GM21723 (cell line): ENCODE data around the gene ABTB2.
A peak's percentile ranks its signal among the peaks of the same experiment; 100 is the strongest.

Experiments
- ATAC-seq: cut with Tn5 transposase; IDR thresholded peaks from one replicate; pipeline ENCODE4 v1.9.1; 2021; ENCODE audit warnings: mild to moderate bottlenecking, moderate library complexity; ENCODE audit not compliant: unreplicated experiment

The ABTB2 gene

GRCh38 chr11:34363363-34364084 is 5.7 kb upstream of the ABTB2 start:
- no peak for ATAC-seq

DNA sequence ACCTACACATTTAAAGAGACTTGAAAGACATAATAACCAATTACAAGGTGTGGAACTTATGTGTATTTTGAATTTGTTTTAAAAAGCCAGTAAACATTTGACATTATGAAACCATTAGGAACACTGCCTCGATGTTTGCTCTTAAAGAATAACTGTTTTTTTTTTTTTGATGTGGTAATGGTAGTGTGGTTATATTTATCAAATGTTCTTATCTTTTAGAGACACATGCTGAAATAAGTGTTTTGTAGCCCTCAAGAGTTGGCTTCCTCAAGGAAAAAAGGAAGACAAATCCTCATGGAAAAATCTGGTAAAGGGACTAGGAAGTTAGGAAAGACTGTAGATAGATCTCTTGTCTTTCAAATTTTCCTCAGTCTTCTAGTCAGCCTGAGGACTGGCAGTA is 2.2 kb upstream of the ABTB2 start:
- ATAC-seq, result no peak

- ATAC-seq, result no peak
Observed at GRCh38 chr11:34359548-34359891, 1.7 kb upstream of the ABTB2 start.

GRCh38 chr11:34358728-34359547 is 1.1 kb upstream of the ABTB2 start:
- peak; percentile 25 for ATAC-seq

GRCh38 chr11:34358258-34358727 is 483 bp upstream of the ABTB2 start:
- peak; percentile 9 for ATAC-seq

DNA sequence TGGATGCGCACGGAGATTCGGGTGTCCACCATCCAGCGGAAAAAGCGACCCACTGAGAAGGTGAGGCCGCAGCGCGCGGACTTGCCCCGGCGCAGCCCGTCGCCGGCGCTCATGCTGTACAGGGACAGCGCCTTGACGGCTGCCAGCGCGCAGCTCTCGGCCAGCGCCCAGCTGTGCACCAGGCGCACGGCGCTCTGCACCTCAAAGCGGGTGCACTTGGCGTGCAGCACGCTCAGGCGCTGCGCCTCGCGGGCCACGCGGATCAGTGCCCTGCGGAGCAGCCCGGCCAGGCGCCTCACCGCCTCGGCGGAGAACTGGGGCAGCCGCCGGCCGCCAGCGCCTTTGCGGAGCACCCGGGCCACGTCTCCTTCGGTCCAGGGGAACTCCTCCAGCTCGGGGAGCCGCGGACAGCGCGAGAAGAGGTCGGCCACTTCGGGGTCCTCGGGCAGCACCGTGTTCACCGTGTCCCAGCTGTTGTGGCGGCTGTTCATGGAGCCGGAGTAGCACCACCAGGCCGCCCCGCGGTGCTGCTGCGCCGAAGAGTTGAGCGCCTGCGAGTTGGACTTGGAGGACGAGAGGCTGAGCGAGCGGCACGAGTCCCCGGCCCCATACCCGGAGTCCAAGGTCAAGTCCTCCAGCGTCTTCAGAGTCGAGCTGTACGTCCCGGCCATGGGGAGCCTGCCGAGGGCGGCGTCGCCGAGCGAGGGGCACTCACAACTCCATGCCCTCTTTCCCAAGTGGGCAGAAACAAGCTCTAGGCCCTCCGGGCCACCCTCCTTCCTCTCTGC is 703 bp downstream of the ABTB2 start:
- no peak for ATAC-seq

DNA sequence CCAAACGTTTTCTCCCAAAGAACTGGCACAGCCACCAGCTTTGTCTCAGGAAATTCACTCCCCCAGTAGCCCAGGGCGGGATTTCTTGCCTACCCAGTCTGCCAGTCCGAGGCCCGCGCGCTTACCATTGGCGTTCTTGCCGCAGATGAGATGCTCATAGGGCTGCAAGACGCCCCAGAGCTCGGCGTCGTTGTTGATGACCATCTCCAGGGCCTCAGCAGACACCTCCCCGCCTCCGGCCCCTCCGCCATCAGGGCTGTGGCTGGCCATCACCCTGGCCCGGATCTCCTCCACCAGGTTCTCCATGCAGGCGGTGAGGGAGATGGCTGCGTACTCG is 1.3 kb downstream of the ABTB2 start:
- no peak for ATAC-seq

DNA sequence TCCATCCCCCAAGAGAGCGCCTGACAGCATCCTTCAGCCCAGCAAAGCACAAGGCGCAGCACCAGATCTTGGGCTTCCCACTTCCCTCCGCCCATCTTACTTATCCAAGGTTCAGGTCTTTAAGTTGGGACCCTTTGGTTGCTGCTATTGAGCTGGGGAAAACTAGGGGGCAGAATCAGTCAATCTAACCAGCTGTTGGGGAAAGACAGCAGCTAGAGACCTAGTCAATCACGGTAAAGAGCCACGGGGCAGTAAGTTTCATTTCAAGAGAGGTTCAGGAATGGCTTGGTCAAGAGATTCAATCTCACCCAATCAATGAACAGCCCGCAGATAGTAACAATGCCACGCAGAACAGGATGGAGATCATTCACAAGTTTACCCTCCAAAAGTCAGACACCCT is 1.7 kb downstream of the ABTB2 start:
- ATAC-seq, result no peak

DNA sequence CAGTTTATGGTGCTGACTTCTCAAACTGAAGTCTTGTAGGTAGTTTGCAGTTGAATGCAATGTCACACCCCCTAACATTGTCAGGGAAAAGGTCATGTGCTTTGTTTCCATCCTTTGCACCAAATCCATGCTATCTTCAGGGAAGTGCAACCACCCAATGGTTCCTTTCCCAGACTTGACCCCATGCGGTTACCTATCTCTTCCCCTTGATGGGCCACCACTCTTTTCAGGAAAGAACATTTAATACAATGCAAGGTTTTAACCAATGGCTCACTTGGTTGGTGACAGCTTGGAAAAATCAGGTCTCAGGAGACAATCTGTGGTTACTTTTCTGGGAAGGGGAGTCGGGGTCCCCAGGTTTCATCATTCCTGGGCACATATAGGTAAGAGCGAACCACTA is 2.1 kb downstream of the ABTB2 start:
- ATAC-seq, result no peak

DNA sequence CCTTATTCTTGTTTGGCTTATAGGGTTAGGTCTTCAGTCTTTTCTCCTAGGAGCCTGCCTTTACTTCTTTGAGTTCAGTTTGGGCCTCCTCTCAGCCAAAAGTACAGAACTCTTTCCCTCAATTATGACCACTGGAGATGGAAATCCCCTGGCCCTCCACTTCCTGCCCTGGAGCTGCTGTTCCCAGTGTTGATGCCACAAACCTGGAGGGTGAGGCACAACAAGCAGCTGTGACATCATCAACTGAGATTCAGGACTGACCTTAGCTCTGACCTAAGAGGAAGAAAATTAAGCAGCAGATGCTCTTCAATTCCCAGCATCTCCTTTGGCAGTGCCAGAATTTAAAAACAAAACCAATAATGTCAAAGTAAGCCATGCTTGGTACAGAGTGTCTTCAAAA is 3.0 kb downstream of the ABTB2 start:
- no peak for ATAC-seq

DNA sequence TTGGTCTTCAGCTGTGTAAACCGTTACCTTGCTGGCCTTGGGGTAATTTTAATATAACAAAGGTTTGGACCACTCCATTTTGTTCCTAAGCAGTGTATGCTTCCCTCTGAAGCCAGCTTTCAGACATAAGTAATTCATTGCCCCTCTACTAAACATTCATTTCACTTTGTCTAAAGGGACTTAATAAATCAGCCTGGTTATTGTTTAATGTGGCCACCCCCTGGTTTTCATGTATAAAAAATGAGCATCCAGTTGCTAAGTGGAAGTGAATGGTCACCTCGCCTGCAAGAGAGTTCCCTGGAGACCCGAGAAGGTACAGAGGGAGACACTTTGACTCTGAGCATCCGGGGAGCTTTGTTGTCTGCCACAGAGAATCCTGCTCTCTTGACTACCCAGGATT is 3.9 kb downstream of the ABTB2 start:
- no peak for ATAC-seq

DNA sequence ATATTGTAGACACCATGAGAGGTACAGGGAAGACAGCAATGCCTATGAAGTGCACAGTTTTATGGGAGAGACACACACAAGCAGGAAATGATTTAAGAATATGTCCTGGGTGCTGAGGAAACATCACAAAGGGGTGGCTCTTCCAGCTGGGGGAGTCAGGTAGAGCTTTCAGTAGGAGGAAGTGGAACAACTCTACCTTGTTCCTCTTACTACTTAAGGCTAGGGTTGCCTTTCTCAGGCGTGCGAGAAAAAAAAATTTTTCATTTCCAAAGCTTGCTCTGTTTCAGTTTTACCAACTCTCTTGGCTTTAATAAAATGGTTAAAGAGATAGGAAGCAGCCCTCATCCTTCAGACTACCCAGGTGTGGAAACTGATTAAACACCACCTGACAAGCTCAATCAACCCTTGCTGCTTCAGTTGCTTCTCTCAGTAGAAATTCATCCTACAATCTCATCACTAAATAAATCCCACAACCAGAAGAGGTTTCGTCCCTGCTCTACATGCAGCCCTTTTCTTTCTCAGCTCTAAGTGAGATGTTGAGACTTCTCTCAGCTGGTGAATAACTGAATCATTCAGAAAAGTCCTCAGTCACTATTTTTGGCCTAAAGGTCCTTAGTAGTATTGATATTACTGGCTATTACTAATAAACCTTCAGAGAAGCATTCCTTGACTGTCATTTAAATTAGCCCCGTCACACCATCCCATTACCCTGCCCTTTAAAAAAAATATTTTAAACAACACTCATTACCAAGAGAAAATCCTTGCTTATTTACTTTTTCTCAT is 5.9 kb downstream of the ABTB2 start:
- ATAC-seq, result peak; percentile 62

DNA sequence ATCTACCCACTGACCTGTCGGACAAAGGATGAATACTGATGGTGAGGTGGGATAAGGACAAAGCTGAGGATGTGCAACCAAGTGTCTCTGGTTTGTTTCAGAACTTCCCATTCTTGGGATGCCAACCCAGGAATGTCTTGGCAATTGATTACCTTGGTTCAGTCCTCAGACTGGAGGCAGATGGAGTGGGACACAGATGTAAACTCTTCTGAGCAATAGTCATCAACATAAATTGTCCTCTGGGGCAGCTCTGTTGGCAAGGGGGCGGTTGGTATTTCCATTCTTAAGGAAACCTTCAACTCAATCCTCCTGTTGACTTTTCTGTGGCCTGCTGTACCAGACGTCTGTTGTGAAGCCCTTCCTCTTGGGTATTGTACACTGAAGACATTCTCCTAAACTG is 6.8 kb downstream of the ABTB2 start:
- ATAC-seq, result no peak

GRCh38 chr11:34349882-34350281 is 7.9 kb downstream of the ABTB2 start:
- ATAC-seq, result no peak

GRCh38 chr11:34348919-34349318 is 8.9 kb downstream of the ABTB2 start:
- ATAC-seq, result no peak

GRCh38 chr11:34348096-34348495 is 9.7 kb downstream of the ABTB2 start:
- ATAC-seq, result no peak

DNA sequence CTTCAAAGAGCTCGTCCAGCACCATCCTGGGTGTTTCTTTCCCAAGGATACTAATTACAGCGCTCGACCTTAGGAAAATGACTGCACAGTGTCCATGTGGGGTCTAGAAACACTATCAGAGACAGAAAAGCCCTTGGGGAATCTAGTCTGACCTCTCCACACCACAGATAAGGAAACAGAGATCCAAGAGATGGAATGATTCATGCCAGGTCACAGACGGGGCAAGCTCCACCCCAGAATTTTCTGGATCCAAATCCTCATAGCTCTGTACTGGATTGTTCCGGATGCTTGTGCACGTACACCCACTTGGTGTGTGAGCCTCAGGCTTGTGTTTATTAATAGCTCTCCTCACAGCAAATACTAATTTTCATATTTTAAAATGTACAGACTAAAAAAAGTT is 11.3 kb downstream of the ABTB2 start:
- ATAC-seq, result no peak

- no peak for ATAC-seq
Observed at GRCh38 chr11:34345991-34346480, 11.8 kb downstream of the ABTB2 start.

DNA sequence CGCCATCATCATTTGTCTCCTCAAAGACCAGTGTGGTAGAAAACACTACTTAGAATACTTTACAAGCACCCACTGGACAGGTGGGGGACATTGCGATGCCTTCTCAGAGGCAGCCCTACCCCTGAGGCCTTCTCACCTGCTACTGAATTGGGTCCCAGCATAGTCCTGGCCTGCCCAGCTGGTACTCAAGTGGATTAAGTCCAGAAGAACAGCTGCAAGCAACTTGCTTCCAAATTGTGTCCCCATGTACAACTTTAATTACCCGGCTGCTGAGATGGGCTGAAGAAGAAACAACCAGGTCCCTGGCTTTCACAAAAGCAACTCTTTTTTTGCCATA is 12.3 kb downstream of the ABTB2 start:
- ATAC-seq, result no peak

GRCh38 chr11:34344768-34345539 is 12.9 kb downstream of the ABTB2 start:
- ATAC-seq, result no peak
